Fibroblast of lung (primary cell): ENCODE data around the gene TAB2.

Experiments
- EZH2 ChIP-seq: IDR thresholded peaks from 2 replicates; pipeline ENCODE4 v1.5.1; 2012; ENCODE audit warnings: low read length, control low read depth, mild to moderate bottlenecking; ENCODE audit errors: missing control alignments
- TF ChIP-seq, protein P1 (sequence below), 2 donors: IDR thresholded peaks in 1 of 2; conservative IDR thresholded peaks in 1 of 2; 1 replicate in 1 of 2; 2 replicates in 1 of 2; pipeline ENCODE4 v1.5.1; 2011 to 2012; ENCODE audit warnings: low read length in 2 of 2, control low read depth in 1 of 2, inconsistent platforms in 1 of 2, low read depth in 1 of 2, mild to moderate bottlenecking in 1 of 2

- TF ChIP-seq, protein P1, sequence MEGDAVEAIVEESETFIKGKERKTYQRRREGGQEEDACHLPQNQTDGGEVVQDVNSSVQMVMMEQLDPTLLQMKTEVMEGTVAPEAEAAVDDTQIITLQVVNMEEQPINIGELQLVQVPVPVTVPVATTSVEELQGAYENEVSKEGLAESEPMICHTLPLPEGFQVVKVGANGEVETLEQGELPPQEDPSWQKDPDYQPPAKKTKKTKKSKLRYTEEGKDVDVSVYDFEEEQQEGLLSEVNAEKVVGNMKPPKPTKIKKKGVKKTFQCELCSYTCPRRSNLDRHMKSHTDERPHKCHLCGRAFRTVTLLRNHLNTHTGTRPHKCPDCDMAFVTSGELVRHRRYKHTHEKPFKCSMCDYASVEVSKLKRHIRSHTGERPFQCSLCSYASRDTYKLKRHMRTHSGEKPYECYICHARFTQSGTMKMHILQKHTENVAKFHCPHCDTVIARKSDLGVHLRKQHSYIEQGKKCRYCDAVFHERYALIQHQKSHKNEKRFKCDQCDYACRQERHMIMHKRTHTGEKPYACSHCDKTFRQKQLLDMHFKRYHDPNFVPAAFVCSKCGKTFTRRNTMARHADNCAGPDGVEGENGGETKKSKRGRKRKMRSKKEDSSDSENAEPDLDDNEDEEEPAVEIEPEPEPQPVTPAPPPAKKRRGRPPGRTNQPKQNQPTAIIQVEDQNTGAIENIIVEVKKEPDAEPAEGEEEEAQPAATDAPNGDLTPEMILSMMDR (conservative IDR thresholded peaks at IDR 0.05 in 1 of 2, IDR thresholded peaks at IDR 0.05 in 1 of 2; ENCODE audit: low read depth in 1 of 2, low read length in 2 of 2), result no peak
- no peak for TF ChIP-seq EZH2
These were observed 39.9 kb upstream of the TAB2 start for GRCh38 chr6:149277621-149278020.
